IMR-90 (cell line): ENCODE data around the gene CARMIL1. TPM values are rescaled to one million over a fixed set of nuclear protein-coding genes. Genes with fewer than 3 reads are reported as not detected.

Experiments used
- ATAC-seq: fragments of 200-7000 bp; cut with Tn5 transposase; 2 replicates; pipeline ENCODE4 v1.9.1; 2020; ENCODE audit warnings: low read depth, mild to moderate bottlenecking, moderate library complexity
- BruUV-seq: library from RNA; stranded (reverse); fragments of 400-500 nt; replicated peaks from 2 replicates; lab custom pipeline; 2021; lab: Mats Ljungman, UMichigan
- CTCF ChIA-PET: fragments of 300-600 bp; formaldehyde crosslinking; extraction: SDS; loops from one replicate; lab custom pipeline; 2021; ENCODE audit warnings: antibody characterized with exemption; lab: Yijun Ruan, JAX
- POLR2A ChIA-PET: fragments of 300-600 bp; sonication (Branson Sonifier 250); formaldehyde crosslinking; loops from one replicate; lab custom pipeline; 2022; ENCODE audit warnings: antibody characterized with exemption; ENCODE audit not compliant: unreplicated experiment; lab: Charles Lee
- DNase-seq: peaks from one replicate; pipeline ENCODE4 v3.0.0; 2013
- H2AFZ ChIP-seq: replicated peaks from 2 replicates; pipeline ENCODE3; 2013; ENCODE audit warnings: low read length, mild to moderate bottlenecking; ENCODE audit not compliant: poor library complexity
- H2AK5ac ChIP-seq: 2 replicates; pipeline ENCODE4 v1.6.1; 2013; ENCODE audit warnings: low read depth, low read length, inconsistent platforms
- H2AK9ac ChIP-seq: replicated peaks from 2 replicates; pipeline ENCODE3; 2013; ENCODE audit warnings: mild to moderate bottlenecking, low read depth, low read length, moderate library complexity; ENCODE audit not compliant: poor library complexity
- H2BK120ac ChIP-seq: 2 replicates; pipeline ENCODE4 v1.6.1; 2013; ENCODE audit warnings: low read depth, low read length, inconsistent platforms
- H2BK15ac ChIP-seq: 3 replicates; pipeline ENCODE4 v1.6.1; 2013; ENCODE audit warnings: low read depth, low read length, inconsistent platforms
- H2BK20ac ChIP-seq: 2 replicates; pipeline ENCODE4 v1.6.1; 2013; ENCODE audit warnings: low read depth, mild to moderate bottlenecking, inconsistent platforms, low read length, moderate library complexity
- H2BK5ac ChIP-seq: 2 replicates; pipeline ENCODE4 v1.6.1; 2013; ENCODE audit warnings: mild to moderate bottlenecking, low read depth, low read length, inconsistent platforms; ENCODE audit not compliant: poor library complexity, severe bottlenecking
- H3K14ac ChIP-seq: replicated peaks from 2 replicates; pipeline ENCODE4 v1.6.1; 2013; ENCODE audit warnings: low read depth, low read length, inconsistent platforms
- H3K18ac ChIP-seq: 2 replicates; pipeline ENCODE4 v1.6.1; 2013; ENCODE audit warnings: low read depth, low read length, control low read depth
- H3K23ac ChIP-seq: 2 replicates; pipeline ENCODE4 v1.6.1; 2013; ENCODE audit warnings: low read depth, low read length, inconsistent platforms
- H3K27ac ChIP-seq: 2 replicates; pipeline ENCODE4 v1.5.1; 2013; ENCODE audit warnings: mild to moderate bottlenecking, control low read depth, low read length; ENCODE audit not compliant: insufficient read depth
- H3K27me3 ChIP-seq: 2 replicates; pipeline ENCODE4 v1.6.1; 2013; ENCODE audit warnings: low read length; ENCODE audit not compliant: control insufficient read depth, insufficient read depth
- H3K36me3 ChIP-seq: 2 replicates; pipeline ENCODE4 v1.6.1; 2013; ENCODE audit warnings: low read length, mixed read lengths; ENCODE audit not compliant: control insufficient read depth, insufficient read depth
- H3K4ac ChIP-seq: 2 replicates; pipeline ENCODE4 v1.6.1; 2013; ENCODE audit warnings: low read depth, low read length, inconsistent platforms
- H3K4me1 ChIP-seq: 2 replicates; pipeline ENCODE4 v1.6.1; 2013; ENCODE audit warnings: low read length, mixed read lengths; ENCODE audit not compliant: control insufficient read depth, insufficient read depth
- H3K4me2 ChIP-seq: 2 replicates; pipeline ENCODE4 v1.6.1; 2013; ENCODE audit warnings: low read depth, mild to moderate bottlenecking, control low read depth, low read length, moderate library complexity
- H3K4me3 ChIP-seq: 2 replicates; pipeline ENCODE4 v1.5.1; 2013; ENCODE audit warnings: low read depth, mild to moderate bottlenecking, control low read depth, low read length, moderate library complexity; ENCODE audit not compliant: insufficient read depth
- H3K56ac ChIP-seq: 2 replicates; pipeline ENCODE4 v1.6.1; 2013; ENCODE audit warnings: low read length, inconsistent platforms; ENCODE audit not compliant: insufficient read depth; ENCODE audit errors: extremely low read depth
- H3K79me1 ChIP-seq, 2 experiments: 2 replicates each; pipeline ENCODE4 v1.6.1; 2013; ENCODE audit warnings: low read length in 2 of 2, inconsistent platforms in 1 of 2, low read depth in 1 of 2
- H3K9ac ChIP-seq: 2 replicates; pipeline ENCODE4 v1.6.1; 2013; ENCODE audit warnings: low read depth, low read length, control low read depth
- H3K9me1 ChIP-seq: 2 replicates; pipeline ENCODE4 v1.6.1; 2013; ENCODE audit warnings: low read length, inconsistent platforms; ENCODE audit not compliant: insufficient read depth
- H3K9me3 ChIP-seq: 2 replicates; pipeline ENCODE4 v1.6.1; 2013; ENCODE audit warnings: low read length; ENCODE audit not compliant: control insufficient read depth, insufficient read depth
- H4K20me1 ChIP-seq: 2 replicates; pipeline ENCODE4 v1.6.1; 2013; ENCODE audit warnings: low read length, inconsistent platforms; ENCODE audit not compliant: insufficient read depth
- H4K5ac ChIP-seq: 2 replicates; pipeline ENCODE4 v1.6.1; 2013; ENCODE audit warnings: mild to moderate bottlenecking, low read depth, low read length, control low read depth
- H4K8ac ChIP-seq, 2 experiments: 2 replicates each; pipeline ENCODE4 v1.6.1; 2013; ENCODE audit warnings: low read depth in 2 of 2, low read length in 2 of 2, control low read depth in 1 of 2, inconsistent platforms in 1 of 2
- H4K91ac ChIP-seq: 2 replicates; pipeline ENCODE4 v1.6.1; 2013; ENCODE audit warnings: low read depth, low read length, inconsistent platforms; ENCODE audit not compliant: insufficient read depth
- BHLHE40 ChIP-seq: fragments of 150-350 bp; IDR thresholded peaks from 2 replicates; pipeline ENCODE4 v1.6.1; 2016; ENCODE audit warnings: mild to moderate bottlenecking, low read depth, low read length
- RFX5 ChIP-seq: IDR thresholded peaks from 2 replicates; pipeline ENCODE4 v1.8.0; 2012; ENCODE audit warnings: low read depth, mild to moderate bottlenecking, low read length, moderate library complexity
- SMC3 ChIP-seq: fragments of 150-350 bp; IDR thresholded peaks from 2 replicates; pipeline ENCODE4 v1.6.1; 2016; ENCODE audit warnings: low read depth, mild to moderate bottlenecking, antibody characterized with exemption, low read length, moderate library complexity
- WGBS, 2 experiments: methylation state at CpG; one replicate each; pipeline versions ENCODE4 v1.1.5 to v1.1.7; 2013; ENCODE audit warnings: missing lambda C conversion rate in 2 of 2; ENCODE audit not compliant: insufficient read length in 1 of 2; ENCODE audit errors: extremely low coverage in 2 of 2; 5-methylcytosine and 5-hydroxymethylcytosine counted together
- dilution Hi-C: fragments of 300-500 bp; cut with HindIII; formaldehyde crosslinking; loops from one replicate; pipeline ENCODE4 v1.14.3; 2018; ENCODE audit warnings: low sequenced_read_pairs; ENCODE audit not compliant: unreplicated experiment
- in situ Hi-C: fragments of 300-500 bp; cut with MboI; formaldehyde crosslinking; loops from 3 replicates; pipeline ENCODE4 v1.14.3; 2019; ENCODE audit warnings: low sequenced_read_pairs, inconsistent platforms, mixed read lengths
- intact Hi-C: fragments of 100-400 bp; cut with micrococcal nuclease; formaldehyde crosslinking; loops from 2 replicates; pipeline ENCODE4 v1.10.0; 2022
- polyA plus RNA-seq, 3 experiments: library from polyadenylated mRNA; depleted of rRNA; stranded (reverse); fragments of >200 nt; gene quantifications; 2 replicates each; pipeline ENCODE4 v1.2.3, GENCODE V29; 2012; ENCODE audit warnings: low replicate concordance in 1 of 3
- total RNA-seq: library from RNA; depleted of rRNA; stranded (reverse); fragments of >200 nt; gene quantifications from 2 replicates; pipeline ENCODE4 v1.2.3, GENCODE V29; 2012

The CARMIL1 gene
- total and polyA plus RNA-seq, 2 of the 4 experiments (the other 2 are of a cell fraction), result 1.3 to 2.9 TPM

DNA sequence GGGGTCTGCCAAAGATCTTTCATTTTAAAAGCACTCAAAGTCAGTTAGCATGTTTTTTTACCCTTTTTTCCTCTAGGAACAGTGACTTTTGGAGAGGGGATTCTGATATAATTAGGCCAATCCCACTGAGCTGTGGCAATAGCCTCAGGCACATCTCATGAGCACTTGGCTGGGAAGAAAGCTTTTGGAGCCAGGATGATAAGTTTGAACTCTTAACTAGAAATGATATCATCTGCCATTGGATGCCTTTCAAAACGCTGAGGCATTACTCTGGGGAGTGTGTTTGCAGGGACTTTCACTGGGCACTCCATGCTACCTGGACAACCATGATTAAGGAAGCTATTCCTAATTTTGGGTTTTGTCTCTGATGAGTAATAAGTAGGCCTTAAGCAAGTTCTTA is 376.5 kb downstream of the CARMIL1 start:
- Histone ChIP-seq H3K18ac (no peak overlapping the region), H3K4me2 (no peak overlapping the region), H3K23ac (no peak overlapping the region), H3K9me3 (no peaks in the 10 kb centered on the region), H2BK15ac (no peak overlapping the region), H3K4me3 (no peak overlapping the region), H3K56ac (no peak overlapping the region), H4K8ac (no peak overlapping the region), H2AK5ac (no peak overlapping the region), H3K27me3 (no peaks in the 10 kb centered on the region), H3K27ac (no peak overlapping the region), H3K79me1 (no peaks in the 10 kb centered on the region), H2AK9ac (no peak overlapping the region), H3K9ac (no peak overlapping the region), H4K5ac (no peak overlapping the region), H3K9me1 (no peaks in the 10 kb centered on the region), H3K36me3 (no peaks in the 10 kb centered on the region), H2BK5ac (no peak overlapping the region), H2AFZ (no peak overlapping the region), H4K20me1 (no peaks in the 10 kb centered on the region), H3K14ac (no peak overlapping the region), H3K4ac (no peak overlapping the region), H2BK20ac (no peak overlapping the region), H4K91ac (no peak overlapping the region), H3K4me1 (no peaks in the 10 kb centered on the region), H2BK120ac (no peak overlapping the region)
- intact Hi-C loops, result no loop called here
- no CpG with 5 or more reads among the region's 1 CpG for WGBS, 2 experiments
- no peak for ATAC-seq
- TF ChIP-seq RFX5 (no peak), SMC3 (no peak), BHLHE40 (no peak)
- no TSS peak for BruUV-seq
- CTCF ChIA-PET, result interaction anchor here (0.6 kb wide), 1 partner anchor 393 kb away, joined by 3 read pairs; no protein-coding TSS in a partner anchor
- POLR2A ChIA-PET, result no interaction called here
- dilution Hi-C loops, result no loop called here
- in situ Hi-C loops, result no loop called here
- no peak for DNase-seq
